GM19099 (cell line): ENCODE data around the gene AKAP8L.

Experiments used
- POLR2A ChIP-seq: IDR thresholded peaks from 3 replicates; pipeline ENCODE4 v1.6.1; 2011; ENCODE audit warnings: low read depth; ENCODE audit not compliant: insufficient read length; ENCODE audit errors: extremely low read depth

Gene AKAP8L

DNA sequence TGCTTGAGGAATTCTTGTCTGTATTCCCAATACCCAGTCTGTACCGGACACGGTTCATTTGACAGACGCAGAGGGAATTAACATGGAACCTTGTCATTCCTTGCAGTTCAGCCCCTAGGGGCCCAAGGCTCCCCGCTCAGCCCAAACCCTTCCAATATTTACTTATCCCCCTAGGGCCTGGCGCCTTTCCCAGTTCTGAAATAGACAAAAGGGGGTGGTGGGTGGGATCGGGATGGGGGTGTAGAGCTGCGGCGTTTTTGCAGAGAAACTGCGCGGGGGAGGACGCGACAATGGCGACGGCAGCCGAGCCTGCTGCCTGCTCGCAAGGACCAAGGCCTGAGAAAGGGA, 583 bp downstream of the AKAP8L start:
- TF ChIP-seq POLR2A: no peak

DNA sequence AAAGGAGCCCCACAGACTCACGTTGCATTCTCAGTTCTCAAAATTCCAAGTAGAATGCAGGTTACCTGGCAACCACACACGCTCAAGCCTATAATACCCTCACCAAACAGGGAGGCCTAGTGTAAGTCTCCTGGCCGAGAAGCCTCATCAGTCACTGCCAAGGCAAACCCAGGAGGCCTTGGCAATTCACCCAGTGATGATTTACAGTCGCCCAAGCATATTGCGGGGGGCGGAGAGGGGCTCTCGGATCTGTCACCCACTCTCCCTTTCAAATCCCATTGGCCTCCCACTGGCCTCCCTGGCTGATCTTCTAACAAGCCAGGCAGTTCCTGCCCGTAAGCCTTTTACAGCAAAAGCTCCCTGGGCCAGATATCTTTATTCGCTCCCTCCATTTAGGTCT, 1.1 kb downstream of the AKAP8L start:
- no peak for TF ChIP-seq POLR2A

DNA sequence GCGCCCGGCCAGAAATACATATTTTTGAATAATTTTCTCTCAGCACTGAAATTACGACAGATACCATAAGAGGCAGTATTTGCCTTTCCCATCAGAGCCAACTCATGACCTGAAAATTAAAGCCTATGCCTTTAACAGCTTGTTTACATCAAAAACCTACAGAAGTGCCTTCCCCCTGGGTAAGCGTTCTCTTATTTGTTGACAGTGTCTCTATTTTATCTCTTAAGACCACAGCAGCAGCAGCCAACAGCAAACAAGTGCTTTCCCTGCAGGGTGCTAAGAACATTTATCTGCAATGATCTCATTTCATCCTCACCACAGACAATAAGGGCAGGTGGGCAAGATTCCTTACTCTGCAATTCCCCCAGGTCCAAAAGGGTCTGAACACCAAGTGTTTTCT, 6.0 kb downstream of the AKAP8L start:
- no peak for TF ChIP-seq POLR2A

DNA sequence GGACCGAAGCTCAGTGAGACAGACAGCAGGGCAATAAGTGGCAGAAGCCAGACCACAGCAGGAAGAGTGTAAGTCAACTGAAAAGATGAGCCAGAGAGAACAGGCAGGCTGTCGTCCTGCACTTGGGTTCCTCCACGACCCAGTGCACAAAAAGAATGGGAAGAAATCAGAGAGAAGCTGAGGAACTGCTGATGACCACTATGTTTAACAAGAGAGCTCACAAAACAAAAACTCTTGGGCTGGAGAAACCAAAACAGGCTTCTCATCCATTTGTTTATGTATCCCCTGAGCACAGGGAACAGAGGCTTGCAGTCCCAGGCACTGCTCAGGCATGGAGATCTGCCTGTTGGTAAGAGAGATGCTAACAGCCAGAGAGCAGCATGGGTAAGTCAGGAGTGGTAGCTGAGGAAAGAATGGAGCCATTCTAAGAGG, 14.0 kb downstream of the AKAP8L start:
- TF ChIP-seq POLR2A: no peak

DNA sequence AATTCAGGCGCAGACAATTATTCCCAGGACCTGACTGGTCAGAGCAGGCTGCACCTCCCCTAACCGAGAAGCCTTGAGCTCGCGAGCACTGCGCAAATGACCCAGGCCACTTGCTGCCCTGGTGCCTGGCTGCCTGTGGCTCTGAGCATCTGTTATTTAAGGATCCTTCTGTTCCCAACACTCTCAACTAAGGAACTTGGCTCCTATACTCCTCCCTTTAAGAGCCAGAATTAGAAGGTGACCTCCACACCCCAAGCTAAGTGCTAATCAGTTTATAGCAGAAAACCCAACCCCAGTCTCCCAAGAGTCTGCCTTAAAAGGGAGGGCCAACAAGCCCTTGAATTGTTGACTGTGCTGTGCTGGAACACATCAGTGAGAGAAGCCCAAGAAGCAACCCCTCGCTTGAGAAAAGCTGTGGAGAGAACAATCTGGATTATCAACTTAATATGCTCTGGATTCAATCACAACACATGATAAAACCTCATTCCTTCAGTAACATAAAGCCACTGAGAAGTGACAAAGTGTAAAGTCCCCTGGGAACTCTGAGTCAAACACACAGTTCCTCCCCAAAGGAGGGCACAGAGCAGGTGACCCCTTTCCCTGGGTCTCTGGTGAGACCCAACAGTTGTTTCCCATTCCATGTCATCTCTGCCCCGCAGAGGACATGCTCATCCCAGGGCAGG, 14.6 kb downstream of the AKAP8L start:
- no peak for TF ChIP-seq POLR2A

DNA sequence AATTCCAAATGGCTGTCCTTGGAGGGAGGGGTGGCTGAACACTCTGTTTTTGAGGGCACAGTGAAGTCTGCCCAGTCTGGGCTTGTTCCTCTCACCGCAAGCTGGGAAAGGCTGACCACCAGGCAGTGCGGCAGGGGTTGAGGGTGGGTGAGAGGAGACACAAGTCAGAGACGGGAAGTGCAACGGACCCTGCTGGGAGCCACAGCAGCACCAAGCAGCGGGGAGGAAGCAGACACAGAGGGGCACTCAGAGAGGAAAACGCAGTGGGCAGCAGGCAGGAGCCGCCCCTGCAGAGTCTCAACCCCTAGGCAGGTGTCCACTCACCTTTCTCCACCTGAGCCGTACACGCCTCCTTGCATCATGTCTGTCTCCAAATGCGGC, 15.6 kb downstream of the AKAP8L start:
- TF ChIP-seq POLR2A: no peak

DNA sequence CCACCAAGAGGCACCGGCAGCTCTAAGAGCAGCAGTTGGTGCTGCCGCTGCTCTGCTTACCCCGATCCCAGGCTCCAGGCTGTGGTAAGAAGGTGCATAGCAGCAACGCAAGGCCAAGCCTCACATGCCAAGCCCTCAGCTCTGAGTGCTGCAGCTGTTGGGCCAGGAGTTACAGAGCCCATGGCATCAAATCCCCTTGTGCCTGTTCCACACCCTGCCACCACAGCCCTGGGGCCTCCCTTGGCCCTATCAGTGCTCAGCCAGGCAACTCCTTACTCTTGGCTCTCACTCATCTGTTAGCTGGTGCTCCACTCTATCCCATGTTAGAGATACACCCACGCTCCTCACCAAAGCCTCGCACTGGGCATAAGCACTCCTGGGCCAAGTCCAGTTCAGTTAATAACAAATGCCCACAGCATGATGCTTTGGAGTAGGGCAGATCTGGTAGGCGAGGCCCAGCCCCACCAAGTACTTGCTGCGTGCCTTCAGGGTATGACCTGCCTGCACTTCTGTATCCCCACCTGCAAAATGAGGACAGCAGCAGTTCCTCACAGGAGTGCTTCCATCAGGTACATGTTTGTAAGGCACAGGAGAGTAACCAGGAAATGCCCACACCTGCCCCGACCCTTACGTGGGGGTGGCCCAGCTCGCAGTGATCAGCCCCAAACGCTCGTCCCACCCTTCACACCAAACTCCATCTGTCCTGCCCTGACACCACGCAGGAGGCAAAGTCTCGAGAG, 16.2 kb downstream of the AKAP8L start:
- TF ChIP-seq POLR2A: no peak

DNA sequence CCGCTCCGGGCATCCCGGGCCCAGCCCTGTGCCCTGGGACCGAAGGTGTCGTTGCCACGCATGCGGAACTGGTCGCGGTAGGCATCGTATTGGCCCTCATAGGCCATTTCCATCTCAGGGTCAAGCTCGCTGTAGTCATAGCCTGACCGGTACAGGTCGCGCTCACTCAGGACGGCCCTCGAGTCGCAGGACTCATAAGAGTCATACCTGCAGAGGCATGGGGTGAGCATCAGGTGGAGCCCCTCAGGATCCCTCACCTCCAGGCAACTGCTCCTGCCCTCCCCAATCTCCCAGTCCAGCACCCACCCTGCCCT, 17.4 kb downstream of the AKAP8L start:
- TF ChIP-seq POLR2A: no peak

DNA sequence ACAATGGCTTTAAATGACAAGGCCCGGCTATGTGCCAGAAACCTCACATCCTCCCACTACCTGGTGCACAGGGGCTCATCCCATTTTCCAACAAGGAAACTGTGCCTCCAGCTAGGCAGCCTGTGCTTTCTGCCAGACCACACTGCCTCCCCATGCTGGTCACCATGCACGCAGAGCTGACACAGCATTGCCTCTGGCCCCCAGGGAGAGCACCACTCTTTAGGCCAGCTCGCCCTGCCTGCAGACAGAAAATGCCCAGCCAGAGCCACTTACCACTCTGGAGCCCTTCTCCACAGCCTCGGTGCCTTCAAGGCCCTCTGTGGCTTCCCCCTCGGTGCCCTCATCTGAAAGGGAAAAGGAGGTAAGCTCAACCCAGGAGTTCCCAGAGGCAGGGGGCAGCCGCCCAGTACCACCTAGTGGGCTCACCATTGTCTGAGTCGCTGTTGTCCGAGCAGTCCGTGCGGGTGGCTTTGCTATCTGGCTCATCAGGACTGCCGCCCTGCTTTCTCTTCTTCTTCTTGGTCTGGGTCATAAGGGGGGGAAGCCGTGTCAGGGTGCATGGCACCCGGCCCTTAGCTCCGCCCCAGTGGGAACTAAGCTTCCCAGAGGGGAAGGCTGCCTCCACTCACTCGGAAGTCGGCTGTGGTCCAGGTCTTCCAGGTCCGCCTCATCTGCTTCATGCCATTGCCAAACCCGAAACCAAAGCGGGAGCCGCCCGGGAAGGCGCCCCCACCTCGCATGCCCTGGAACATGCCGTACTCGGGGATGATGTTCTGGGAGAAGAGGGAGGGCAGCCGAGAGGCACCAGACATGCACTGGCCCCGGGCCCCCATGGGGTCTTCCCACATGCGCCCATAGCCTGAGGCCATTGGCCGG, 18.0 kb downstream of the AKAP8L start:
- no peak for TF ChIP-seq POLR2A

DNA sequence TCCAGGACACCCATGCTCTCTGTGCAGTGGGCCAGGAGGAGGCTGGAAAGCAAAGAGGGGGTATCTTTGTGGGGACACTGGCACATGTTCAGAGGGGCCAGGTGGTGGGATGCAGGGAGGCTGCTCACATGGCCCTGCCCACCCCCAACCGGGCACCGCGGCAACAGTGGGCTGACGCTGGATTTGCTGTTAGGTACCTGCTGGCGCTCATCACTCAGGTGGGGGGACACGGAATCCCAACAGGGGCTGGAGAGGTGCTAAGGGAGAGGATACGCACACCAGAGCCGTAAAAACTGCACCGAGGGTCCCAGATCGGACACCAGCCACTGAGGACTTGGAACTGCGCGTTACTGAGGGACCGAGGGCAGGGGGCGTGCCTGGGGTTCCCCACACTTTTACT, 19.2 kb downstream of the AKAP8L start:
- TF ChIP-seq POLR2A: no peak

DNA sequence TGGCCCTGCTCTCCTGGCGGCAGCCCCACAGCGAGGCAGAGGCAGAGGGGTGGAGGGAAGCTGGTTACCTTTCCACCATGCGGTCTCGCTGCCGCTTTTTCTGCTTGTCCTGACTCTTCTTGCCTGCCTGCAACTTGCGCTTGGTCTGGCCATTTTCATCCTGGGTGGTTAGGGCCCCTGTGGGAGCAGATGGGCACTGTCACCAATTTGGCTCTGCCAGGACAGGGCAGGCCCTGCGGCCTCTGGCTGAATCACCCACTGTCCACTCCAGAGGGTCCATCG, 19.6 kb downstream of the AKAP8L start:
- TF ChIP-seq POLR2A: no peak

DNA sequence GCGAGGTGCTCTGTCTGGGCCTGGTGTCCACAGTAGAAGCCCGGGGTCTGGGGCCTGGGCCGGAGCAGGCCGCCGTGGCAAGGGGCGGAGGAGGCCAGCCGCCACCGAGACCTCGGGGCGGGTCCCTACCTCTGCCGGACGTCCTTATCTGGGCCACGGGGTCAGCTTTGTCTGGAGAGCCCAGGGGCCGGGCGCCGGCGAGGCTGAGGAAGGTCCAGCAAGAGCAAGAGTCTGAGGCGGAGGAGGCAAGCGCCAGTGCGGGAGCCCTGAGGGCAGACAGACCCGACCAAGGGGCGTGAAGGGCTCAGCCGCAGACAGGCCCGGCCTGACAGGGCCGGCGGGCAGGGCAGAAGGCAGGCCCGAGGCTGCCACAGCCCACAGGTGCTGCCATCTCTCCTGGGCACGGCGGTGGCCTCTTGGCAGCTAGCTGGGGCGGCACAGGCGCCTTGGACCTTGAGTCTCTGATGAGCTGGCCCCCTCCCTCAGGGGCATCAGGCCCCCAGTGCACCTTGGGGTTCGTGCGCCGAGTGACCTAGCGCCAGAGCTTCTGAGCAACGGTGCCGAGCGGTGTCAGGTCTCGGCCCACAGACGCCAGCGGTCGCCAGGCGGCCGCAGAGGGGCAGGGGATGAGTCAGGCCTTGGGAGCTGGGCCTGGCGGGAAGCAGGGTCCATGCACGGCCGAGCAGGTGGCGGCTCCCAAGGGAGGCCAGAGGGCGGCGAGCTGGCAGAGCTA, 20.1 kb downstream of the AKAP8L start:
- no peak for TF ChIP-seq POLR2A

DNA sequence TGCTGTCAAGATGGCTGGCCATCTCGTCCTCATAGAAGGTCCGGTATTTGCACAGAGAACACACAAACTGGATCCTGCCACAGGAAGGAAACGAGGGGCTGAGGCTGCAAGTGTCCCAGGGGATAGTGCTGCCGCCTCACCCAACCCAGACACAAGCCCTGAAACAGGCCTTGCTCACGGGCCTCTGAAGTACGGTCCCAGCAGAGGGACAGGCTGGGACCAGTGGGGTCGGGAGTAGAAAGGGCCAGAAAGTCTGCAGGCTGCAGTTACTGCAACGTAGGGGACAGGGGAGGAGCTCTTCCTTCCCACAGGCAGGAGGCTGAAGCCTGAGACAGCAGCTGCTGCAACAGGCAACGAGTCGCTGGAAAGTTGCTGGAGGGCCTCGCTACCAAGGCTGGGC, 21.0 kb downstream of the AKAP8L start:
- no peak for TF ChIP-seq POLR2A

DNA sequence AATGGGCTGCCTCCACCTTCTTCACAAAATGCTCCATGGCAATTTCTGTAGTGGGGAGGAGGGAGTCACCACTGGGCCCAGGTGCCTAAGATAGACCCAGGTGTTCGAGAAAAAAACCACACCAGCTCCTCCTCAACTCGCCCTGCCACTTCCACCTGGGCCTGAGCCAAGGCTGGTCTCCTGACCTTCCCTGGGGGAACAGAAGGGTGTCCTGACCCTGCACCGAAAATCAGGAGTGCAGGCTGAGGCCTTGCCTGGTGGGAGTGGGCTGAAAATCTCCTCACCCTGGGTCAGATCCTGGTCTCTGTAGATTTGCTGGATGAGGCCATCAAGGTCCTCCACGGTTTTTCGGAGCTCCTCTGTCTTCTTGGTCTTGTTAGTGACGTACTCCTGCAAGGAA, 21.6 kb downstream of the AKAP8L start:
- no peak for TF ChIP-seq POLR2A

DNA sequence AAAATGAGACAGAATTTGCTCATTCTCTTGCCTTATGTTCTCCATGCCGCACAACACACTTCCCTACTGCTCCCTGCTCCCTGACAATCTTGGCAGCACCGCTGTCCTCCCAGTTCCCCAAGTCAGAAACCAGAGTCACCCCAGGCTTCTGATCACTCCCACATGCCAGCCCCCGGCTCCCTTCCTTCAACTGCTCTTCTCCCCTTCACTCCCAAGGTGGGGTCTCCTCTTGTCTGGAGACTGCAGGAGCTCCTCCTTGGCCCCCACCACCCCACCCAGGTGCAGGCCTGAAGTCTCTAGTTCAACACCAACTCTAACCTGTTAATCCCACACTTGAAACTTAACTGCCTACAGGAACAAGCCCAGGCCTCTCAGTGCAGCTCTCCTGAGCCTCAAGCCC, 22.4 kb downstream of the AKAP8L start:
- no peak for TF ChIP-seq POLR2A
